Measurements from ENCODE around the gene PLA2G4C. TPM values are rescaled to one million over a fixed set of nuclear protein-coding genes. Genes with fewer than 3 reads are reported as not detected.

Gene PLA2G4C
- total RNA-seq, 4 donors from 2014 or later: 0.61 to 4.0 (median 1.3) TPM; not detected in 1

GRCh38 chr19:48030073-48030472 is 80.5 kb downstream of the PLA2G4C start:
- Histone ChIP-seq H3K27me3 (peaks cover 0 to 42% (median 0%) of the 10 kb centered on the region in 4 donors), H3K36me3 (no peaks in the 10 kb centered on the region), H3K9me3 (no peaks in the 10 kb centered on the region), H3K27ac (no peak overlapping the region), H3K4me1 (no peaks in the 10 kb centered on the region), H3K4me3 (no peak overlapping the region)
- no peak for DNase-seq
- 53 to 70% methylated on average over 10 of the region's 10 CpGs for WGBS, 2 donors
- no peak for TF ChIP-seq POLR2A (IDR thresholded peaks at IDR 0.05)
- TF ChIP-seq, protein P1, sequence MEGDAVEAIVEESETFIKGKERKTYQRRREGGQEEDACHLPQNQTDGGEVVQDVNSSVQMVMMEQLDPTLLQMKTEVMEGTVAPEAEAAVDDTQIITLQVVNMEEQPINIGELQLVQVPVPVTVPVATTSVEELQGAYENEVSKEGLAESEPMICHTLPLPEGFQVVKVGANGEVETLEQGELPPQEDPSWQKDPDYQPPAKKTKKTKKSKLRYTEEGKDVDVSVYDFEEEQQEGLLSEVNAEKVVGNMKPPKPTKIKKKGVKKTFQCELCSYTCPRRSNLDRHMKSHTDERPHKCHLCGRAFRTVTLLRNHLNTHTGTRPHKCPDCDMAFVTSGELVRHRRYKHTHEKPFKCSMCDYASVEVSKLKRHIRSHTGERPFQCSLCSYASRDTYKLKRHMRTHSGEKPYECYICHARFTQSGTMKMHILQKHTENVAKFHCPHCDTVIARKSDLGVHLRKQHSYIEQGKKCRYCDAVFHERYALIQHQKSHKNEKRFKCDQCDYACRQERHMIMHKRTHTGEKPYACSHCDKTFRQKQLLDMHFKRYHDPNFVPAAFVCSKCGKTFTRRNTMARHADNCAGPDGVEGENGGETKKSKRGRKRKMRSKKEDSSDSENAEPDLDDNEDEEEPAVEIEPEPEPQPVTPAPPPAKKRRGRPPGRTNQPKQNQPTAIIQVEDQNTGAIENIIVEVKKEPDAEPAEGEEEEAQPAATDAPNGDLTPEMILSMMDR (IDR thresholded peaks at IDR 0.05): no peak
- intact Hi-C loops (cut with DNase I): no loop called here

DNA sequence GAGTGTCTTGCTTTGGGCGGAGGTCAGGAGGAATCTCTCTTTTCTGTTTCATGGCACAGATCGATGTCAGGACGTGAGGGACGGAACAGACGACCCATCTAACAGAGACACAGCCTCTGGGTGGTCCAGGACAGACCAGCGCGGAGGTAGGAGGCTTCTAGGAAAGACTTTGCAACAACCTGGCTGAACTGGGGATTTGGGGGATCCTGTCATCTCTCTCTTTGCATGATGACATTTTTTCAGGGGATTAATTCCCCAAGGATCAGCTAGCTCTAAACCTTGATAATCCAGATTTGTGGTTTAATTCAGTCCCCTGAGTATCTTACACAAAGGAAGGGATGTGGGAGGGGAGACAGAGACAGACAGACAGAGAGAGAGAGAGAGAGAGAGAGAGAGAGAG is 81.2 kb downstream of the PLA2G4C start:
- Histone ChIP-seq H3K4me3 (no peak overlapping the region), H3K27ac (no peak overlapping the region), H3K4me1 (no peaks in the 10 kb centered on the region), H3K27me3 (peaks cover 0 to 49% (median 0%) of the 10 kb centered on the region in 4 donors), H3K9me3 (no peaks in the 10 kb centered on the region), H3K36me3 (no peaks in the 10 kb centered on the region)
- TF ChIP-seq POLR2A (IDR thresholded peaks at IDR 0.05): no peak
- TF ChIP-seq, protein P1 (IDR thresholded peaks at IDR 0.05): no peak
- 69 to 72% methylated on average over 5 to 7 of the region's 7 CpGs for WGBS, 2 donors
- intact Hi-C loops (cut with DNase I): no loop called here
- DNase-seq: no peak

GRCh38 chr19:48025480-48025879 is 85.1 kb downstream of the PLA2G4C start:
- no peak overlapping the region for H3K27ac ChIP-seq
- no peaks in the 10 kb centered on the region for H3K4me1 ChIP-seq
- peaks cover 0 to 54% (median 0%) of the 10 kb centered on the region in 4 donors for H3K27me3 ChIP-seq
- H3K9me3 ChIP-seq: no peaks in the 10 kb centered on the region
- H3K4me3 ChIP-seq: no peak overlapping the region
- no peaks in the 10 kb centered on the region for H3K36me3 ChIP-seq
- intact Hi-C loops (cut with DNase I): no loop called here
- DNase-seq: no peak
- 64% methylated on average over 3 of the region's 3 CpGs for WGBS, 2 donors
- no peak for TF ChIP-seq POLR2A (IDR thresholded peaks at IDR 0.05)
- TF ChIP-seq, protein P1 (IDR thresholded peaks at IDR 0.05): no peak

GRCh38 chr19:48023518-48023917 is 87.1 kb downstream of the PLA2G4C start:
- WGBS, 2 donors: 83 to 86% methylated on average over 3 of the region's 3 CpGs
- intact Hi-C loops (cut with DNase I): no loop called here
- Histone ChIP-seq H3K27me3 (peaks cover 0 to 52% (median 0%) of the 10 kb centered on the region in 4 donors), H3K9me3 (no peaks in the 10 kb centered on the region), H3K4me3 (no peak overlapping the region), H3K27ac (no peak overlapping the region), H3K4me1 (no peaks in the 10 kb centered on the region), H3K36me3 (no peaks in the 10 kb centered on the region)
- TF ChIP-seq, protein P1 (IDR thresholded peaks at IDR 0.05): no peak
- no peak for TF ChIP-seq POLR2A (IDR thresholded peaks at IDR 0.05)
- DNase-seq: no peak

DNA sequence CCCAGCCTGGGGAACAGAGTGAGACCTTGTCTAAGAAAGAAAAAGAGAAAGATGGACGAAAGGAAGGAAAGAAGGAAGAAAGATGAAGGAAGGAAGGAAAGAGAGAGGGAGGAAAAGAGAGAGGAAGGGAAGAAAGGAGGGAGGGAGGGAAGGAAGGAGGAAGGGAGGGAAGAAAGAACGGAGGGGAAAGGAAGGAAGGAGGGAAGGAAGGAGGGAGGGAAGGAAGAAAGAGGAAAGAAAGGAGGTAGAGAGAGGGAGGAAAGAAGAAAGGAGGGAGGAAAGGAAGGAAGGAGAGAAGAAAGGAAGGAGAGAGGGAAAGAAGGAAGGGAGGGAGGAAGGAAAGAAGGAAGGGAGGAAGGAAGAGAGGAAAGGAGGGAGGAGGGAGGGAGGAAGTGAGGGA is 87.6 kb downstream of the PLA2G4C start:
- Histone ChIP-seq H3K27me3 (peaks cover 0 to 54% (median 0%) of the 10 kb centered on the region in 4 donors), H3K27ac (no peak overlapping the region), H3K36me3 (no peaks in the 10 kb centered on the region), H3K4me3 (no peak overlapping the region), H3K9me3 (no peaks in the 10 kb centered on the region), H3K4me1 (no peaks in the 10 kb centered on the region)
- 42 to 49% methylated on average over 2 of the region's 2 CpGs for WGBS, 2 donors
- TF ChIP-seq, protein P1 (IDR thresholded peaks at IDR 0.05): no peak
- TF ChIP-seq POLR2A (IDR thresholded peaks at IDR 0.05): no peak
- no peak for DNase-seq
- intact Hi-C loops (cut with DNase I): no loop called here
